MG63 (cell line): ENCODE results near the gene TATDN3. TPM values are rescaled to one million over a fixed set of nuclear protein-coding genes. Genes with fewer than 3 reads are reported as not detected.
"Not testable (repeated sequence)": the region's sequence is repeated elsewhere in the genome, so short reads cannot be mapped to it uniquely, and the experiment has no call there.

Experiments
- DNase-seq: peaks from one replicate; pipeline ENCODE4 v3.0.0-alpha.2; 2020
- H3K27me3 ChIP-seq: fragments of 250-450 bp; sonication (Bioruptor Pico); 2 replicates; pipeline ENCODE4 v1.5.1; 2020; ENCODE audit warnings: mild to moderate bottlenecking, moderate library complexity
- H3K36me3 ChIP-seq: fragments of 250-450 bp; sonication (Bioruptor Pico); 2 replicates; pipeline ENCODE4 v1.5.1; 2020; ENCODE audit warnings: mild to moderate bottlenecking, moderate library complexity
- H3K4me3 ChIP-seq: fragments of 250-450 bp; sonication (Bioruptor Pico); 2 replicates; pipeline ENCODE4 v1.5.1; 2020; ENCODE audit warnings: mild to moderate bottlenecking, moderate library complexity
- H3K9me3 ChIP-seq: fragments of 250-450 bp; sonication (Bioruptor Pico); 2 replicates; pipeline ENCODE4 v1.5.1; 2020; ENCODE audit warnings: mild to moderate bottlenecking, moderate library complexity
- total RNA-seq: library from RNA; depleted of rRNA; stranded (reverse); fragments of >200 nt; shearing (Covaris generic); gene quantifications from 2 replicates; pipeline ENCODE4 v1.2.3, GENCODE V29; 2014; ENCODE audit warnings: low replicate concordance; rRNA removed

Gene TATDN3
- total RNA-seq, 1 experiment from 2014 or later = 15.6 TPM

GRCh38 chr1:212852105-212852688 is 60.5 kb downstream of the TATDN3 start:
- H3K36me3 ChIP-seq = no peaks in the 10 kb centered on the region
- DNase-seq = no peak
- no peak overlapping the region for H3K4me3 ChIP-seq
- no peaks in the 10 kb centered on the region for H3K27me3 ChIP-seq
- no peaks in the 10 kb centered on the region for H3K9me3 ChIP-seq

- H3K36me3 ChIP-seq = no peaks in the 10 kb centered on the region; the same call in 1 of the 2 replicates
- H3K9me3 ChIP-seq = no peaks in the 10 kb centered on the region
- H3K27me3 ChIP-seq = no peaks in the 10 kb centered on the region
- no peak overlapping the region for H3K4me3 ChIP-seq
- DNase-seq = no peak
Observed at GRCh38 chr1:212853658-212854057, 62.0 kb downstream of the TATDN3 start.

DNA sequence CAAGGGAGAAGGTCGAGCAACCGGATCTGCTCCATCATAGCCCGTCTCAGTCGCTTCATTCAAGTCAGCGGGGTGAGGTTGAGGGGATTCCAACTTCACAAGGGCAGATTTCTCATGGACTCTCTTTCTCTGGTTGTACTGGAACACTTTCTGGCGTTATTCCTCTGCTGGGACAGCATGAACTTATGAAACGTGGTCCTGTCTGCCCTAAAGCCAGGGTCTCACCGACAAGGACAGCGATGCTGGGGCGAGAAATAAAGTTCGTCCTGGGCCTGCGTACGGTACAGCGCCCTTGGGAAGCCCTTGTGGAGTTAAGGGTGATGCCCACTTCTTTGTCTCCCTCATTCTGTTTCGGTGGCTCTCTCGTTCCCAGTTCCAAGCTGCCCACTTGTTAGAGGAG is 65.1 kb downstream of the TATDN3 start:
- no peaks in the 10 kb centered on the region for H3K9me3 ChIP-seq
- no peaks in the 10 kb centered on the region for H3K27me3 ChIP-seq
- no peak for DNase-seq
- peak overlapping the region; percentile 71; the same call in 1 of the 2 replicates for H3K4me3 ChIP-seq
- peaks cover 4% of the 10 kb centered on the region for H3K36me3 ChIP-seq

DNA sequence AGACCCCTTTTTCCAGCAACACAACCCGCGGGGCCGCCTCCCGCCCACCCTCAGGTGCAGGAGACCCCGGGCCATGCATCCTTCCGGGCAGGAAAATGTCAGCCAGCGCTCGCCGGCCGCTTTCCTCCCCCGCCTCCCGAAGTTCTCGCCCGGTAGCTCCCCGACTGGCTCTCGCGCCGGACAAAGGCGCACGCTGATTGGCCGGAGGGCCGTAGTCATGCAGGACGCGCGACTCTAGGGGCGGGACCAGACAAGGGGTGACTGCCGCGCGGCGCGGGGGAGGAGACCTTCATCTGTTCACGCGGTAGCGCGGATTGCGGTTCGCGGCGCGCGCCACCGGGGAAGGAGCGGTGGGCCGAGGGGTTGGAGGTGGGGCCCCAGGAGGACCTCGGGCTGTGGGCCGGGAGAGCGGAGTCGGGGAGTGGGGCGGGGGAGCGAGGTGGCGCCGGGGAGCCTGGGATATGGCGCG is 66.3 kb downstream of the TATDN3 start, which contains the start of gene FLVCR1:
Gene FLVCR1 (plus strand): TSS at position 284 of the 469 bp plus-strand sequence. CDS start 178 bp downstream, at position 462.
- Histone ChIP-seq H3K36me3 (peaks cover 11% of the 10 kb centered on the region), H3K4me3 (peak within 1 kb of the TSS; percentile 71), H3K27me3 (no peaks in the 10 kb centered on the region), H3K9me3 (no peaks in the 10 kb centered on the region)
- DNase-seq = peak; percentile 99

DNA sequence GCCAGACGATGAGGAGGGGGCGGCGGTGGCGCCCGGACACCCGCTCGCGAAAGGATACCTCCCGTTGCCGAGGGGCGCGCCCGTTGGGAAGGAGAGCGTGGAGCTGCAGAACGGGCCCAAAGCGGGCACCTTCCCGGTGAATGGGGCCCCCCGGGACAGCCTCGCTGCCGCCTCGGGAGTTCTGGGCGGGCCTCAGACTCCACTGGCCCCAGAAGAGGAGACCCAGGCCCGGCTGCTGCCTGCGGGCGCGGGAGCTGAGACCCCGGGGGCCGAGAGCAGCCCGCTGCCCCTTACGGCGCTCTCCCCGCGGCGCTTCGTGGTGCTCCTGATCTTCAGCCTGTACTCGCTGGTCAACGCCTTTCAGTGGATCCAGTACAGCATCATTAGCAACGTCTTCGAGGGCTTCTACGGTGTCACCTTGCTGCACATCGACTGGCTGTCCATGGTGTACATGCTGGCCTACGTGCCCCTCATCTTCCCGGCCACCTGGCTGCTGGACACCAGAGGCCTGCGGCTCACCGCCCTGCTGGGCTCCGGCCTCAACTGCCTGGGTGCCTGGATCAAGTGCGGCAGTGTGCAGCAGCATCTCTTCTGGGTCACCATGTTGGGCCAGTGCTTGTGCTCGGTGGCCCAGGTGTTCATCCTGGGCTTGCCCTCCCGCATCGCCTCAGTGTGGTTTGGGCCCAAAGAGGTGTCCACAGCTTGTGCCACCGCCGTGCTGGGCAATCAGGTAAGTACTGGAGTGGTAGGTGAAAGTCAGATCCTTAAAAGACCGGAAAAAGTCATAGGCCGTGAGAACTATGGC is 67.0 kb downstream of the TATDN3 start:
- Histone ChIP-seq H3K9me3 (no peaks in the 10 kb centered on the region), H3K27me3 (no peaks in the 10 kb centered on the region), H3K4me3 (peak overlapping the region; percentile 71), H3K36me3 (peaks cover 12% of the 10 kb centered on the region)
- DNase-seq = peak; percentile 24

GRCh38 chr1:212860713-212861581 is 69.3 kb downstream of the TATDN3 start:
- peaks cover 19% of the 10 kb centered on the region for H3K36me3 ChIP-seq
- no peaks in the 10 kb centered on the region for H3K27me3 ChIP-seq
- no peak overlapping the region for H3K4me3 ChIP-seq
- no peak for DNase-seq
- H3K9me3 ChIP-seq = no peaks in the 10 kb centered on the region

DNA sequence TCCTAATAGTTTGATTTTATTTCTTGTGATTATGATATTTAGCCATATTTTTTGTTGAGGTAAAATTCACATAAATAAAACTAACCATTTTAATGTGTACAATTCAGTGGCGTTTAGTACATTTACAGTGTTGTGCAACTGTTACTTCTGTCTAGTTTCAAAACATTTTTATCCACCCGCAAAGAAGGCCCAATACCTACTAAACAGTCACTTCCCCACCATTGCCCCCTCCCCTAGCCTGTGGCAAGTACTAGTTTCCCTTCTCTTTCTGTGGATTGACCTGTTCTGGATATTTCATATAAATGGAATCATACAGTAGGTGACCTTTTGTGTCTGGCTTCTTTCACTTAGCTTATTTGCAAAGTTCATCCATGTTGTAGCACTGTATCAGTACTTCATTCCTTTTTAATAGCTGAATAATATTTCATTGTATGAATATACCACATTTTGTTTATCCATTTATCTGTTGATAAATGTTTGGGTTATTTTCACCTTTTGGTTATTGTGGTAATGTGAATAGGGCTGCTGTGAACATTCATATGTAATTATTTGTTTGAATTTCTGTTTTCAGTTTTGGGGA is 70.5 kb downstream of the TATDN3 start:
- peaks cover 27% of the 10 kb centered on the region for H3K36me3 ChIP-seq
- no peak for DNase-seq
- H3K4me3 ChIP-seq = no peak overlapping the region
- no peaks in the 10 kb centered on the region for H3K9me3 ChIP-seq
- no peaks in the 10 kb centered on the region for H3K27me3 ChIP-seq

GRCh38 chr1:212863345-212863744 is 71.7 kb downstream of the TATDN3 start:
- H3K4me3 ChIP-seq, H3K27me3 ChIP-seq, H3K9me3 ChIP-seq, DNase-seq: not testable (repeated sequence)
- peaks cover 33% of the 10 kb centered on the region for H3K36me3 ChIP-seq

- Histone ChIP-seq H3K27me3 (no peaks in the 10 kb centered on the region), H3K9me3 (no peaks in the 10 kb centered on the region)
Observed at GRCh38 chr1:212864201-212864600, 72.5 kb downstream of the TATDN3 start.

More at GRCh38 chr1:212864201-212864600, 72.5 kb downstream of the TATDN3 start:
- DNase-seq = no peak
- H3K4me3 ChIP-seq = no peak overlapping the region
- peaks cover 37% of the 10 kb centered on the region for H3K36me3 ChIP-seq

Other genes starting within 250 kb of the TATDN3 start
- 0.99 and 7.4 TPM in 2 replicates for gene ATF3, start 183.1 kb upstream of the TATDN3 start, total RNA-seq
- 2.3 and 3.2 TPM in 2 replicates for gene BATF3, start 92.1 kb upstream of the TATDN3 start, total RNA-seq
- 69.0 and 100 TPM in 2 replicates for gene NSL1, start 117 bp upstream of the TATDN3 start, total RNA-seq
- not detected in 2 replicates for gene SPATA45, start 55.8 kb downstream of the TATDN3 start, total RNA-seq
- gene FLVCR1, start 66.4 kb downstream of the TATDN3 start, total RNA-seq = 4.5 and 9.3 TPM in 2 replicates
- gene VASH2, start 158.6 kb downstream of the TATDN3 start, total RNA-seq = not detected in 2 replicates
- 36.7 and 65.3 TPM in 2 replicates for gene ANGEL2, start 224.0 kb downstream of the TATDN3 start, total RNA-seq